GM12891 (cell line): ENCODE data around the gene KIF3B.
"Not testable (repeated sequence)": the region's sequence is repeated elsewhere in the genome, so short reads cannot be mapped to it uniquely, and the experiment has no call there.

Experiments used
- DNase-seq: peaks from one replicate; pipeline ENCODE4 v3.0.0; 2011; ENCODE audit warnings: low spot score; ENCODE audit not compliant: insufficient read length
- FAIRE-seq: peaks from 2 replicates; lab custom pipeline; 2011; peaks lifted over from hg19 to GRCh38; lab: Jason Lieb, UNC
- PAX5 ChIP-seq: IDR thresholded peaks from 2 replicates; pipeline ENCODE4 v1.6.1; 2011; ENCODE audit warnings: low read length, moderate library complexity, mild to moderate bottlenecking; ENCODE audit not compliant: insufficient read depth, severe bottlenecking
- POLR2A ChIP-seq: IDR thresholded peaks from 2 replicates; pipeline ENCODE4 v1.6.1; 2011; ENCODE audit warnings: low read depth, low read length, control low read depth
- POLR2AphosphoS5 ChIP-seq: IDR thresholded peaks from 2 replicates; pipeline ENCODE4 v1.6.1; 2011; ENCODE audit warnings: low read depth, low read length, control low read depth
- POU2F2 ChIP-seq: IDR thresholded peaks from 2 replicates; pipeline ENCODE4 v1.6.1; 2011; ENCODE audit warnings: low read depth, mild to moderate bottlenecking, control low read depth, low read length, moderate library complexity
- SPI1 ChIP-seq: IDR thresholded peaks from 2 replicates; pipeline ENCODE4 v1.6.1; 2011; ENCODE audit warnings: low read depth, low read length, control low read depth
- TAF1 ChIP-seq: IDR thresholded peaks from 2 replicates; pipeline ENCODE4 v1.6.1; 2011; ENCODE audit warnings: low read depth, low read length, control low read depth

KIF3B gene

DNA sequence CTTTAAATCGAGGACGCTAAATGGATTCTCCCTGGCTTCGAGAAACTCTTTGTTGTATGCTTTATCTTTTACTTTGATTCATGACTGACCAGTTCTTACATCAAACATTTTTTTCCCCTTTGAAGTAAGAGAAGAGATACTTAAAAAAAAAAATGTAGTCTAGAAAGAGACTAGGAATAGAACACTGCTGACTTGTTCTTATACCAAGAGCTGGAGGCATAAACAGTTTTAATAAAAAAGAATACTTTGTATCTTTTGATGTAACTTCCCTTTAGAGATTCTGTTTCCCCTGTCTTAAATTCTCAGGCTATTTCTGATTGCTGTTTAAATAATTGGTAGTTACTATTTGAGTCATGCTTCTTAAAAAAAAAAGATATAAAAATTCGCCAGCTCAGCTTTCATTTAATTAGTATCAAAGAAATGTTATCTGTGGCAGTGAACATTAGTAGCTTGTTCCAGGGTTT lies 85.5 kb downstream of the KIF3B start:
- TF ChIP-seq POLR2AphosphoS5 (no peak), PAX5 (no peak), POU2F2 (no peak)
- FAIRE-seq = no peak
- DNase-seq = no peak

DNA sequence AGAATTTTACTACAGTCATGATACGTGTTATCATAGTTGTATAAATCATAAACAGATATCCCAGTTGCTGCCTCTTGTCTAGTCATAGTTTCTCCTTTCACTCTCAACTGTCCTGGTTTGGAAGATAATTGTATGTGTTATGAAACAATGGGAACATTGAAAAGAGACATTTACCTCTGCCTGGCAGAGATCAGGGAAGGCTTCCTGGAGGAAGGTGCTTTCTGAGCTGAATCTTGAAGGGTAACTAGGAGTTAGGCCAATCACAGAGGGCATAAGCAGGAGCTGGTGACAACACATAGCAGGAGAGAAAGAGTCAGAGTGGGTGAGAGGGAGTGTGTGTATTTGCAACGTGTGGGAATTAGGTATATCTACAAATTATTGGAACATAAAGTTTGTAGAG lies 86.0 kb downstream of the KIF3B start:
- TF ChIP-seq TAF1 = no peak
- no peak for TF ChIP-seq POLR2AphosphoS5
- TF ChIP-seq POLR2A = no peak
- TF ChIP-seq POU2F2 = no peak
- no peak for TF ChIP-seq SPI1
- TF ChIP-seq PAX5 = no peak
- no peak for FAIRE-seq
- DNase-seq = no peak

DNA sequence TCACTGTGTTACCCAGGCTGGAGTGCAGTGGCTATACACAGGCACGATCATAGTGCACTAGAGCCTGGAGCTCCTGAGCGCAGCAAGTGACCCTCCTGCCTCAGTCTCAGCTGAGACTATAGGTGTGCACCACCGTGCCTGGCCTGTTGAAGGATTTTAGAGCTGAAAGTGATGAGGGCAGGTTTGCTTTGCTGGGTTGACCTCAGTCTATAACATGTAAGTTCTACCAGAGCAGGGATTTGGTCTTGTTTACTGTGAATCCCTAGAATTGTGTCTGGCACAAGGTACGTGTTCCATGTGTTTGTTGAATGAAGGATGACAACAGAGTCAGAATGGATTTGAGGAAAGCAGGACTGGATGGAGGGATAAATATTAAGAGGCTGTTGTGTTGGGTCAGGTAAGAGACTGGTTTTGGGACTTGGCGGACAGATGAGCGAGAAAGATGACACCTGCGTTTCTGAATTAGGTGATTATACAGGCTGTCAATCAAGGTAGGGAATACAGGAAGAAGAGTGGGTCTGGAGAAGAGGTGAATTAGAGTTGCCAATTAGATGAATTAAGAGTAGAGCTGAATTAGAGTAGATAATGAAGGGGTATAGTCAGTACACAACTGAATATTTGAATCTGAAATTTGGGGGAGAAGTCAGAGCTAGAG lies 87.2 kb downstream of the KIF3B start:
- DNase-seq (no peak), FAIRE-seq (peak; percentile 80)
- TF ChIP-seq POU2F2 = no peak
- TF ChIP-seq TAF1 = no peak
- TF ChIP-seq SPI1 = no peak
- TF ChIP-seq PAX5 = no peak
- no peak for TF ChIP-seq POLR2AphosphoS5
- TF ChIP-seq POLR2A = no peak

DNA sequence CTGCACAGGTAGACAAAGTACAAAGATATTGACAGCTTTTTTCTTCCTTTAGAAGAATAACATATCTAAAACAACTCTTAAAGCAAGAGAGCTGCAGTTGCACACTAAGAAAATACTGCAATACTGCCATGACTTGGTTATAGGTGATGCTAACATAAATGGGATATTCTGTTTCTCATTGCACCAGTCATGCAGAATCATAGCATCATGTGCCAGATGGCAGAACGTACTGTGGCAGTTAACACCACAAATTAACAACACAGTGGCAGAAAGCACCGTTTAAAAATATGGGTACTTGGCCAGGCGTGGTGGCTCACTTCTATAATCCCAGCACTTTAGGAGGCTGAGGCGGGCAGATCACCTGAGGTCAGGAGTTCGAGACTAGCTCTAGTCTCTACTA lies 88.1 kb downstream of the KIF3B start:
- DNase-seq = no peak
- no peak for FAIRE-seq
- TF ChIP-seq TAF1 (no peak), SPI1 (no peak), POU2F2 (no peak), PAX5 (no peak), POLR2A (no peak), POLR2AphosphoS5 (no peak)

DNA sequence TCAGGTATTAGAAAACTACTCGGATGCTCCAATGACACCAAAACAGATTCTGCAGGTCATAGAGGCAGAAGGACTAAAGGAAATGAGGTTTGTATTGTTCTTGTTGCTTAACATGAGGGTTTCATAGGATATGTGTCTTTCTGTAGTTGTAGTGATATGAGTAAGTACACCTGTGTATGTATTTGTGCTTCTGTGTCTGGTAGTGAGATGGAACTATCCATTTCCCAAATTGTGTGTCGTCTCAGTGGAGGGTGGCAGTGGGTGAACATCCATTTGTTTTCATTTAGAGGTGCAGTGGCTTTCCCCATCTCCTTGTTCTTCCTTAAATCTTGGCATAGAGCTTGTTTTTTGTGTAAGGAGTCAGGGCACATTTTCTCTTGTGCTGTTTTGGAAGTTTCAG lies 88.9 kb downstream of the KIF3B start:
- DNase-seq = no peak
- TF ChIP-seq SPI1 (peak; percentile 51; the same call in 1 of the 2 replicates), POLR2A (no peak)
- FAIRE-seq = peak; percentile 71

DNA sequence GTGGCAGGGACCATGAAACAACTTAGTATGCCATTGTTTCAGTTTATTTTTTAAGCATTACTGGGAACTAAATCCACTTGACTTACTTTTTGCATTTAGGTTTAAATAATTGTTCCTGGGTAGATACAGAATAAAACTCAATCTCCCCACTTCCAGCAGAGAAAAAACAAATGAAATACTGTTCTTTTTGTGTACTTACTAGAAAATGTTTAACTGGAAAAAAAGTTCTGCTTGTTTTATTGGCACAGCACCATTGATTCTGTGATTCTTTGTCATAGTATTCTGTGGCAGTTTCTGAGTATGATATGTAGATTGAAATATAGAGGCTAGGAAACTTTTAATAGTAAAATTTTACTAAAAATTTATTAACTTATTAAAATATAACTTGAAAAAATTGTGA lies 90.9 kb downstream of the KIF3B start:
- FAIRE-seq = no peak
- no peak for DNase-seq
- TF ChIP-seq POU2F2 (no peak), POLR2AphosphoS5 (no peak), PAX5 (no peak), POLR2A (no peak)

DNA sequence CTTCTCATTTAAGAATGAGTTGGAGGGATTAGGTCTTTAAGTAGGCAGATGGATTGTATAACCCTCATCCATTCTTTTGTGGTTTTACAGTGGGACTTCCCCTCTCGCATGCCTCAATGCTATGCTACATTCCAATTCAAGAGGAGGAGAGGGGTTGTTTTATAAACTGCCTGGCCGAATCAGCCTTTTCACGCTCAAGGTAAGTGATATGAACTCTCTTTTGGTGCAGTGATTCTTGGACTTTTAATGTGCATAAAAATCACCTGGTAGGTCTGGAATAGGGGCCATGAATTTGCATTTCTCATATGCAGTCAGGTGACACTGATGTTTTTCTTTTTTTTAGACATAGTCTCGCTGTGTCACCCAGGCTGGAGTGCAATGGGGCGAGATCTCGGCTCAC lies 91.5 kb downstream of the KIF3B start:
- FAIRE-seq (peak; percentile 43), DNase-seq (no peak)
- TF ChIP-seq POU2F2 = peak; percentile 77
- no peak for TF ChIP-seq POLR2A
- no peak for TF ChIP-seq PAX5
- TF ChIP-seq TAF1 = no peak
- peak; percentile 28; the same call in 1 of the 2 replicates for TF ChIP-seq SPI1
- no peak for TF ChIP-seq POLR2AphosphoS5

DNA sequence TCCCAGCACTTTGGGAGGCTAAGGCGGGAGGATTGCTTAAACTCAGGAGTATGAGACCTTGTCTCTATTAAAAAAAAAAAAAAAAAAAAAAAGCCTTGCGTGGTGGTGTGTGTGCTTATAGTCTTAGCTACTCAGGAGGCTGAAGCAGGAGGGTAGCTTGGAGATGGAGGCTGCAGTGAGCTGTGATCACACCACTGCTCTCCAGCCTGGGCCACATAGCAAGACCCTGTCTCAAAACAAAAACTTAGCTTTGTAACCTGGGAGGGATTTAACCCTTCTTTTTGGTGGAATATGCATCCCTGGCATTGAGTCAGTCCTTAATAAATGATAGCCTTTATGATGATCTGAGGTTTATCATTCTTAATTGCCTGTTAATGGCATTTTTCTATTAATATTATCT lies 93.4 kb downstream of the KIF3B start:
- DNase-seq (no peak), FAIRE-seq (no peak)
- no peak for TF ChIP-seq POLR2A
- no peak for TF ChIP-seq POU2F2
- TF ChIP-seq SPI1 = no peak
- TF ChIP-seq TAF1 = no peak
- TF ChIP-seq POLR2AphosphoS5 = no peak
- no peak for TF ChIP-seq PAX5

DNA sequence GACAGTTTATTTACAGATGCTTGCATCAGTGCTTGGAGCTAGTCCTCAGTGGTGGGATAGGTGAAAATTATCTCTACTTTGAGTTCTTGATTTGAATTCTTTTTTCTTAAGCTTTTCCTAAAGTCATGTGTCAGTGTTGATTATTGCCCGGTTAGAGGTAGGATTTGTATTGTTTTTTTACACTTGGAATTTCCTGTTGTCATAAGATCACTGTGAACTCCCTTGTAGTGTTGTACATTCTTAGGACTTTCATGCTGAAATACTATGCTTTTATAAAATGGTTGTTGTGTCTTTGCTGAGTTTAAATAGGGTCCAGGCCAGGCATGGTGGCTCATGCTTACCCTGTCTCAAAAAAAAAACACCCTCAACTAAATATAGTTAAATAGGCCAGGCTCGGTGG lies 101.0 kb downstream of the KIF3B start:
- no peak for FAIRE-seq
- no peak for TF ChIP-seq POLR2AphosphoS5
- TF ChIP-seq POLR2A = no peak
- TF ChIP-seq POU2F2 = no peak
- no peak for TF ChIP-seq TAF1
- no peak for TF ChIP-seq SPI1
- TF ChIP-seq PAX5 = no peak
- DNase-seq = no peak

DNA sequence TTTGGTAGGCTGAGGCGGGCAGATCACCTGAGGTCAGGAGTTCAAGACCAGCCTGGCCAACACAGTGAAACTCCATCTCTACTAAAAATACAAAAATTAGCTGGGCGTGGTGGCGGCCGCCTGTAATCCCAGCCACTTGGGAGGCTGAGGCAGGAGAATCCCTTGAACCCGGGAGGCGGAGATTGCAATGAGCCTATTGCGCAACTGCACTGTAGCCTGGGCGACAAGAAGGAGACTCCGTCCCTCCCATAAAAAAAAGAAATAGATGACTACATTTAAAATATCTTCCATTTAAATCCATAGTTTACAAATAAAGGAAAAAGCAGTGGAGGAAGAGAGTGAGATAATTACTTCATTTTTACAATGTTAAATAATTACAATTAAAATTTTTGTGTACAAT lies 102.6 kb downstream of the KIF3B start:
- DNase-seq, FAIRE-seq: not testable (repeated sequence)

DNA sequence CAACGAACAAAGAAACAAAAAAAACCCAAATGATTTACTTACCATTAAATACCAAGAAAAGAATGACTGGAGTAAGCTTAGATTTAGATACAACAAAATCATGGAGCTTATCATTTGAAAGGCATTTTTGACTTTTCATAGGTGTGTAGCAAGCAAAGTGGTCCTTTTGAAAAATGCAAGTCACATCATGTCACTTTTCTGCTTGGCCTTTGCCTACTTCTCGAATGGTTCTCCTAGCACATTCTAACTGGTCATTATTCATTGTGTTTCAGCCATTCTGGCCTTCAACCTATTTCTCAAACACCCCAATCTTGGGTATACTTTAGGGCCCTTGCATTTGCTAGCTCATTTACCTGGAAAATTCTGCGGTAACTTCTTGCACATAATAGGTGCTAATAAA lies 103.3 kb downstream of the KIF3B start:
- TF ChIP-seq POLR2AphosphoS5 (no peak), POLR2A (no peak), TAF1 (no peak), PAX5 (no peak), POU2F2 (no peak), SPI1 (no peak)
- DNase-seq = no peak
- no peak for FAIRE-seq
